NCI-H2227 (cell line): Measurements from ENCODE around the gene LRRC37A3.
"Not testable (repeated sequence)": the region's sequence is repeated elsewhere in the genome, so short reads cannot be mapped to it uniquely, and the experiment has no call there.

Source experiments
- DNase-seq: peaks from one replicate; lab custom pipeline; 2025; ENCODE audit not compliant: unreplicated experiment; lab: John Stamatoyannopoulos, UW

LRRC37A3 gene

GRCh38 chr17:64919289-64920025 is at the start of gene LRRC37A3:
Gene LRRC37A3, minus strand, starts transcription at chr17:64919478. Its CDS starts 22,221 bp downstream, at chr17:64897257.
- peak; percentile 96 for DNase-seq

- peak; percentile 56 for DNase-seq
Observed at GRCh38 chr17:64965873-64966287, 46.6 kb upstream of the LRRC37A3 start.

GRCh38 chr17:64965256-64965872 is 46.1 kb upstream of the LRRC37A3 start:
- DNase-seq, result not testable (repeated sequence)

- no peak for DNase-seq
Observed at GRCh38 chr17:64964796-64965195, 45.5 kb upstream of the LRRC37A3 start.

- not testable (repeated sequence) for DNase-seq
Observed at GRCh38 chr17:64963814-64964213, 44.5 kb upstream of the LRRC37A3 start.

- peak; percentile 85 for DNase-seq
Observed at GRCh38 chr17:64961563-64962378, 42.5 kb upstream of the LRRC37A3 start.

GRCh38 chr17:64951877-64952276 is 32.6 kb upstream of the LRRC37A3 start:
- DNase-seq, result no peak

GRCh38 chr17:64950871-64951270 is 31.6 kb upstream of the LRRC37A3 start:
- no peak for DNase-seq

- no peak for DNase-seq
Observed at GRCh38 chr17:64947152-64947551, 27.9 kb upstream of the LRRC37A3 start.

- no peak for DNase-seq
Observed at GRCh38 chr17:64941761-64942160, 22.5 kb upstream of the LRRC37A3 start.

- DNase-seq, result no peak
Observed at GRCh38 chr17:64941045-64941444, 21.8 kb upstream of the LRRC37A3 start.

- no peak for DNase-seq
Observed at GRCh38 chr17:64940055-64940454, 20.8 kb upstream of the LRRC37A3 start.

GRCh38 chr17:64938925-64939474 is 19.7 kb upstream of the LRRC37A3 start:
- peak; percentile 53 for DNase-seq

- DNase-seq, result no peak
Observed at GRCh38 chr17:64938290-64938689, 19.0 kb upstream of the LRRC37A3 start.

- DNase-seq, result no peak
Observed at GRCh38 chr17:64936117-64936516, 16.8 kb upstream of the LRRC37A3 start.

GRCh38 chr17:64934284-64934778 is 15.1 kb upstream of the LRRC37A3 start:
- DNase-seq, result not testable (repeated sequence)

- not testable (repeated sequence) for DNase-seq
Observed at GRCh38 chr17:64932850-64933249, 13.6 kb upstream of the LRRC37A3 start.

GRCh38 chr17:64930374-64930773 is 11.1 kb upstream of the LRRC37A3 start:
- not testable (repeated sequence) for DNase-seq

GRCh38 chr17:64929419-64930209 is 10.3 kb upstream of the LRRC37A3 start:
- not testable (repeated sequence) for DNase-seq

GRCh38 chr17:64928701-64929100 is 9.4 kb upstream of the LRRC37A3 start:
- not testable (repeated sequence) for DNase-seq
